ENCODE data around the gene RGS16.

- TF ChIP-seq CTCF (IDR thresholded peaks at IDR 0.05) (no peak), POLR2AphosphoS5 (IDR thresholded peaks at IDR 0.05; ENCODE audit: low read depth, low read length) (no peak), REST (IDR thresholded peaks at IDR 0.05; ENCODE audit: insufficient read depth in 1 of 2, low read depth in 2 of 2, low read length in 1 of 2) (no peak), TCF7L2 (IDR thresholded peaks at IDR 0.05; ENCODE audit: low read depth, low read length) (no peak), SIN3A (IDR thresholded peaks at IDR 0.05; ENCODE audit: borderline replicate concordance, insufficient read depth, low read depth, low read length) (no peak)
Measured at GRCh38 chr1:182633031-182633430, 28.8 kb upstream of the RGS16 start.
